Esophagus squamous epithelium (tissue), 4 donors: ENCODE measurements around the gene HPCAL1.

Source experiments
- POLR2A ChIP-seq, 4 donors: fragments of 450-650 bp; IDR thresholded peaks; one replicate each; pipeline ENCODE4 v1.6.1; 2017; ENCODE audit warnings: antibody characterized with exemption in 4 of 4, mild to moderate bottlenecking in 4 of 4, moderate library complexity in 3 of 4
- TF ChIP-seq, protein P1 (sequence below), 6 experiments: fragments of 450-650 bp in 4 of 6; fragments of 200-600 bp in 2 of 6; sonication (generic) in 2 of 6; IDR thresholded peaks; one replicate each; pipeline ENCODE4 v1.5.1; 2016 to 2019; ENCODE audit warnings: antibody characterized with exemption in 6 of 6, mild to moderate bottlenecking in 4 of 6, moderate library complexity in 4 of 6

DNA sequence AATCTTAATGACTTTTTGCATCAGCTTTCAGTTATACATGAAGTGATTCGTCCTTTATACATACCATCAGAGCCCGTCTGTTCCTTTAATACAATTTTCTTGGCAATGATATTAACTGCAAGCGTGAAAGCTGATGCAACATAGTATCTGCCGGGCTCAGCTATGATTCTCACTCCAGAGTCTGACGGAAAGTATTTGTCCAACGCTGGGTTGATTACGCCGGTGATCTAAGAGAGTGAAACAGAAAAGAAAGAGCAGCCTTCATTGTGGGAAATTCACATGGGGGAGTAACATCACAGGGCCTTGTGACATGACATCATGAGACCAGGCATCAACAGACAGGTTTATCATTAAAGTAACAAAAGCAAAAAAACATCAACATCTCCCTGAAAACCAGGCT lies 139.2 kb downstream of the HPCAL1 start:
- TF ChIP-seq, protein P1, sequence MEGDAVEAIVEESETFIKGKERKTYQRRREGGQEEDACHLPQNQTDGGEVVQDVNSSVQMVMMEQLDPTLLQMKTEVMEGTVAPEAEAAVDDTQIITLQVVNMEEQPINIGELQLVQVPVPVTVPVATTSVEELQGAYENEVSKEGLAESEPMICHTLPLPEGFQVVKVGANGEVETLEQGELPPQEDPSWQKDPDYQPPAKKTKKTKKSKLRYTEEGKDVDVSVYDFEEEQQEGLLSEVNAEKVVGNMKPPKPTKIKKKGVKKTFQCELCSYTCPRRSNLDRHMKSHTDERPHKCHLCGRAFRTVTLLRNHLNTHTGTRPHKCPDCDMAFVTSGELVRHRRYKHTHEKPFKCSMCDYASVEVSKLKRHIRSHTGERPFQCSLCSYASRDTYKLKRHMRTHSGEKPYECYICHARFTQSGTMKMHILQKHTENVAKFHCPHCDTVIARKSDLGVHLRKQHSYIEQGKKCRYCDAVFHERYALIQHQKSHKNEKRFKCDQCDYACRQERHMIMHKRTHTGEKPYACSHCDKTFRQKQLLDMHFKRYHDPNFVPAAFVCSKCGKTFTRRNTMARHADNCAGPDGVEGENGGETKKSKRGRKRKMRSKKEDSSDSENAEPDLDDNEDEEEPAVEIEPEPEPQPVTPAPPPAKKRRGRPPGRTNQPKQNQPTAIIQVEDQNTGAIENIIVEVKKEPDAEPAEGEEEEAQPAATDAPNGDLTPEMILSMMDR (IDR thresholded peaks at IDR 0.05) = no peak
- TF ChIP-seq POLR2A (IDR thresholded peaks at IDR 0.05) = no peak
